T-helper 1 cell treated with Interleukin-12 subunit alpha and Interleukin-12 subunit beta and Interleukin-4 antibody, amounts not matched to agents 30 ng/mL and 1 ng/mL, for 36 hours (primary cell): ENCODE results near the gene TTF1. TPM values are rescaled to one million over a fixed set of nuclear protein-coding genes. Genes with fewer than 3 reads are reported as not detected.

Experiments used
- intact Hi-C: fragments of 100-400 bp; cut with micrococcal nuclease; formaldehyde crosslinking; loops from one replicate; pipeline ENCODE4 v1.15.1; 2024
- total RNA-seq: library from RNA; stranded (reverse); gene quantifications from 2 replicates; pipeline ENCODE4 v1.2.3, GENCODE V29; 2022

TTF1 gene
- 23.5 and 24.4 TPM in 2 replicates for total RNA-seq

- intact Hi-C loops: loop anchor here (1.0 to 10.0 kb wide), 10 partner anchors 51 to 1282 kb away; partner anchors contain the start of genes GTF3C4, GTF3C5, MED27 and NTNG2
Measured at GRCh38 chr9:132406554-132407122, at the start of gene TTF1. Gene TTF1 (minus strand): TSS chr9:132406840. CDS start chr9:132402821, 4,019 bp downstream.

DNA sequence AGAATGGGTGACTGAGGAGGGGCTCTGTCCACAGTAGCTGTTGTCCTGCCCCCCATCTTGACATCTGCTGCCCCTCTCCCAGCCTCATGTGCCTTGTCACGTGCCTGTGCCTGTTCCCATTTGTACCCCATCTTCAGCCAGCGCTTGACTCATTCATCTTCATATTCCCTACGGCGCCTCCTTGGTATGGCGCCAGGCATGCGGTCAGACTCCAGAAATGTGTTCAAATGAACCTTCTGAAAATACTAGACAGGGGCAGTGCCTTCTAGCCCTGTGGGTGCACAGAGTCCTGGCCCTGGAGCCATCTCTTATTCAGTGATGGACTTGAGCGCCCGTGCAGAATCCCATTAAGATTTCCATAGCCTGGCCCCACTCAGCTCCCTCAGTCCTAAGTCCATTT, 49.6 kb upstream of the TTF1 start:
- intact Hi-C loops: no loop called here

GRCh38 chr9:132451276-132451675, 44.6 kb upstream of the TTF1 start:
- intact Hi-C loops: no loop called here

DNA sequence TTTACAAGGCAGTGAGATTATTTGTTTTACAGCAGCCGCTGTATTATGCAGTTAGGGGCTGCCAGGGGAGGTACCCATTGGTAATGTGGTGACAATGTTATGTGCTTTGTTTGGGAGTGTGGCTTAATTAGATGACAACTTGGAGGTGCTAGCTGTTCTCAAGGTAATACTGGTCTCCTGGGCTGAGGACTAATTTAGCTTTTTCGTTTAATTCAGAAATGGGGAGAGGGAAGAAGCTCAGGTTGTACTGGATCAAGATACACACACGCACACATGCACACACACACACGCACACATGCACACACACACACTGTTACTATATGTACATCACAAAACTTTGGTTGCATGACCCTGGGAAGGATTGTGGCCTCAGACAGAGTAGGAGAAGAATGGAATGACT, 41.3 kb upstream of the TTF1 start:
- intact Hi-C loops: no loop called here

GRCh38 chr9:132447346-132447745, 40.7 kb upstream of the TTF1 start:
- intact Hi-C loops: no loop called here

DNA sequence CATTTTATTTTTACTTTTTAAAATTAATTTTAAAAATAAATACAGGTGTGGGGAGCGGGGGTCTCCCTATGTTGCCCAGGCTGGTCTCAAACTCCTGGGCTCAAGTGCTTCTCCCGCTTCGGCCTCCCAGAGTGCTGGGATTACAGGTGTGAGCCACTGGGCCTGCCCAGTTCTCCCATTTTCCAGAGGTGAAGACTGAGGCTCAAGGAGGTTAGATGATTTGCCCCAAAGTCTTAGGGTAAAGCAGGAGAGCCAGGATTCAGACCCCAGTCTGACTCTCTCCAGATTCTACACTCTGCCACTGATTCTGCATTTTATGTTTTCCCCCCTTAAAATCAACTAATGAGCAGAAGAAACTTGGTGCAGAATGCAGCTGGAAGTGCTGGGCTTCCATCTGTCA, 40.2 kb upstream of the TTF1 start:
- intact Hi-C loops: no loop called here

- intact Hi-C loops: no loop called here
Measured at GRCh38 chr9:132443951-132444607, 37.4 kb upstream of the TTF1 start.

DNA sequence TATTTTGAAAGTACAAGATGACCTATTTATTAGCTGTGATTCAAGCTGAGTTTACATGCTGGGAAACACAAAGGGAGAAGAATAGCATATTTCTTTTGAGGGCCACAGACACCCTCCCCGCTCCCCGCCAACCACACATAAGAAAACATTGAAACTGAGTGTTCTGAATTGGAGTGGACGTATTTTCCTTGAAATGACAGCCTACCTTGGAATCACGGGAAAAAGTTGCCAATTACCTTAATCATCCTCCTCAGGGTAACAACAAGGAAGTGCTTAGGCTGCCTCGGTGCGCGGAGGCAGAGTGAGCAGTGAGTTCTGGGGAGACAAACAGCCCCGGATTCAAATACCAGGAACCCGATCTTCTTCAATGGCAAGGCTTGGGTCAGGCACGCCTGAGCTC, 34.8 kb upstream of the TTF1 start:
- intact Hi-C loops: no loop called here

DNA sequence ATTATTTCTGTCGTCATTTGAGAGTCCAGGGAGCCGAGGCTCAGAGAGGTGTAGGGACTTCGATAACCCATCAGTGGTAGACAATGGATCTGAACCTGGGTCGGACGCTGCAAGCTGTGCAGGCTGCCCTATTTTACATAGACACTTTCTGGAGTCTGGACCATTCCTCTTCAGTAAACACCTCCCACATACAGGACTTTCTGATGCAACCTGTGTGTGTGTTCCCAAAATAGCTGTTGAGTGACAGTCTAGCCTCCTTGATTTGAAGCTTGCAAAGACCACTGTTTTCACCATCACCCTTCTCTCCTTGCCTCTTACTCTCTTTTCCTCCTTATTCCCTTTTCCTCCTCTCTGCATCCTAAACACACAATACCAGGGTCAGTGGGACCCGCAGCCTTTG, 34.1 kb upstream of the TTF1 start:
- intact Hi-C loops: no loop called here

DNA sequence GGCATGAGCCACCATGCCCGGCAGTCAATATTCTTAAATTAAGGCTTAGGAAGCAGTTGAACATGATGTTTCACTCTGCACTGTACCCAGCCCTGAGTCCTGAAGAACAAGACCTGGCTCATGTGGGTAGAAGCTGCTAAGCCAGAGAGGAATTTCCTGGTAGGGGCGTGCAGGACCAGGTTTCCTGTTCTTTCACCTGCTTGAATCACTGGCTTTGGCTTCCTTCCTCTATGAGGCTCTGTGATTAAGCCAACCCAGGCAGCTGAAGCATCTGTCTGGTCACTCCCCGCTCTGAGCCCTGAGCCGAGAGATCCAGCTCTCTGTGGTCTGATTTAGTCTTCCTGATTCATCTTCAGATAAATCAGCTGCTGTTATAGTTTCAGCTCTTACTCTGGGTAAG, 32.5 kb upstream of the TTF1 start:
- intact Hi-C loops: no loop called here

DNA sequence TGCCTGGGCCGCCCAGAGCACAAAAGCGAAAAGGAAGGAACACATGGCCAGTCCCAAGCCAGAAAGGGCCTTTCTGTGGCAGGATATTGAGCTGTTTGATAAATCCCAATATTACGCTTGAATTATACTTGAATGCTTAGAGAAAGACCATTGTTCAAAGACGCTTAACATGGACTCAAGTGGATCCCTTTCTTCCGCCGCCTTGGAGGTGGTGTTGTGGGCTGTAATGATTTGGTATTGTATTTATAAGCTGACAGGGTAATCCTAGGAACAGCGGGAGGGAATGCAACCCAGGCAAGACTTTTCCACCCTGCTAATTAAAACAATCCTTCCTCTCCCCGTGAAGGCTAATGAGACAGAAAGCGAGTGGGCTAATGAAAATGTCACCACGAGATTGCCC, 28.2 kb upstream of the TTF1 start:
- intact Hi-C loops: loop anchor here (5.0 kb wide), 1 partner anchor 72 kb away; no protein-coding TSS in a partner anchor

DNA sequence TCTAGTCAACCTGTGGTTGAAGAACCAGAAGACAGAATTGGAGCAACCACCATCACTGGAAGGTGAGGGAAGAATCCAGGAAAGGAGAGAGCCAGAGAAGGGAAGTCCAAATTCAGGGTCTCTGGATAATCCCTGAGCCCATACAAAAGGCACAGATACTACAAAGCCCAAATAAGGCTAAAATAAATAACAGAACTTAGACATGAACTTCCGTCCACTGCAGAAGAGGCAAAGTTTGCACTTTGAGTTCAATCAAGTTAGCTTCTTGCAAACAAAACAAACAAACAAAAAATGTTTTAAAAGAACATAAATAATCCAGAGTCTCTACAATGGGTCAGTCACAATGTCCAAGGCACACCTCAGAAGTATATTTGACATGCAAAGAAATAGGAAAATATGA, 24.4 kb upstream of the TTF1 start:
- intact Hi-C loops: loop anchor here (5.0 kb wide), 1 partner anchor 76 kb away; no protein-coding TSS in a partner anchor

DNA sequence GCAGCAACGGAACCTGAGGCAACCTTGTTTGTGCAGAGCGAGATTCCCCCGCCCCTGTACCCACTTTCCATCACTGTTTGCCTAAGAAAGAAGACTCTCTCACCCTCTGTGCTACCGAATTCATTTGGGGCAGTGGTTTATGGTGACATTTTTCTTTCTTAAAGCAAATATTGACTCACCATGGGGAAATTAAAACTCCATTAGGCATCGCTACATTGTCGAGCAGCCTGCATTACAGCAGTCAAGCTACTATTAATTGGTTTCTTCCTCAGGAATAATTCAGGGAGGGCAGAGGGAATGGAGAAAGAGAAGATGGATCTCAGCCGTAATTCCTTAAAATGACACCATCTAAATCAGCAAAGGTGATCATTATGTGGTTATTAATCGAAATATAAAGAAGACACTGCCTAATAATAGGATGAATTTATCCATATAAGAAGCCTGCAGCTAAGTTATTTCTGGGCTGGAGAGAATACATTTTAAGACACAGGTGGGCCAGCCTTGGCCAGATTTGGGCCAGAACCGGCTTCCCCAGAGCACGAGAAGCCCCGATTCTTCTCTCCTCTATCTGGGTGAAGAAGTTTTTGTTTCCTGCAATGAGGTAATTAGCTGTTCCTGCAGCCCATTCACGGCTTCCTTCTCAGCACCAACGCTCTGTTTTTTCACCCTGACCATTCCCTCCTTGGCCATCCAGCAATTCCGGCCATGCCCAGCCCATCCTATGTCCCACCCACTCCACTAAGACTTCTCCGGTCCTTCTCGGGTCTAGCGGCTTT, 20.2 kb upstream of the TTF1 start:
- intact Hi-C loops: no loop called here

DNA sequence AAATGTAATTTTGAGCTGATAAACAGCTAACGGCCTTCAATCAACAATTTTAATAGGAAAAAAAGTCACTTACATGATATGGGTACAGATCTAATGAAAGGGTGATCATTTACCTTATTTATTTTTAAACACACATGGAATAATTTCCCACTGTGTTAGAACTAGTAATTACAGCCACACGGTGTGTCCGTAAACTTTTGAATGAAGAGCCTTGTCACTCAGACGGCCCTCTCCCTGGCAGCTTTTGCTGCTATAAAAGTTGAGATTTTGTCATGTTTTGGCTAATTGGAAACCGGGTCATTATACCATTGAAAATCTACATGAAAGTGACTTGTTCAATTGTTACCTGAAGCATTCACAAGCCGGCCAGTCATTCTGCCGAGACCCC, 19.0 kb upstream of the TTF1 start:
- intact Hi-C loops: no loop called here

DNA sequence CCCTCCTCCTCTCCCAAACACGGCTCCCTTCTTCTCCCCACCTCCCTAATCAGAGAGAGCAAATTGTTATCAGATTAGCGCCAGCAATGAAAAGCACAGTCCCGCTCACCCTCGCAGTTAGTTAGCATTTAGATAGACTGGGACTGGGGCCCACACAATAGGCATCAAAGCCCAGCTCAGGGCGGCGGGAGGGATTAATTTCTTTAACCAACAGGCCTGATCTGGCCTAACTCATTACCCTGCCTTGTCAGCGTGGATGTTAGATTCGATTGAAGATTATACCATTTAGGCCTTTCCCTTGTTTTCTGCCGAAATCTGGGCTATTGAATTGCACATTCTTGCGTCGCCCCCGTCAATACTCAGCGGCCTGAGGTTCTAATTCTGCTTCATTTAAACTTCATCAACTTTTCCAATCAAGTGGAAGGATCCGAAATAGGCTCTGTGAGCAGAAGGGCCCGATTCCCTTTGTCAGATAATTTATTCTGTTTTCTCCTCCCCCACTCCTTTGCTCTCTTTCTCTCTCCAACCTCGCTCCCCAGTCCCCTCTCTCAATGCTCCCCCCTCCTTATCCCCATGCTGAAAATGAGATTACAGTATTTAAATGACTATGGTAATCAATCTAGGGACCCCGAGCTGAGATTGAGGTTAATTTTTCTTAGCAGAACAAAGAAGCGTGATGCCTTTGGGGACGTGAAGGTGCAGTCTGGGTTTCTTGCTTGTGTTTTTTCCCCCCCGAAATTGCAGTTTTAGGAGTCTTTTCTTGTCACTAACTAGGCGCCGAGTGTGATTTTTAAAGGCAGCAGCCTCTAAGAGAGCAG, 18.4 kb upstream of the TTF1 start:
- intact Hi-C loops: no loop called here

DNA sequence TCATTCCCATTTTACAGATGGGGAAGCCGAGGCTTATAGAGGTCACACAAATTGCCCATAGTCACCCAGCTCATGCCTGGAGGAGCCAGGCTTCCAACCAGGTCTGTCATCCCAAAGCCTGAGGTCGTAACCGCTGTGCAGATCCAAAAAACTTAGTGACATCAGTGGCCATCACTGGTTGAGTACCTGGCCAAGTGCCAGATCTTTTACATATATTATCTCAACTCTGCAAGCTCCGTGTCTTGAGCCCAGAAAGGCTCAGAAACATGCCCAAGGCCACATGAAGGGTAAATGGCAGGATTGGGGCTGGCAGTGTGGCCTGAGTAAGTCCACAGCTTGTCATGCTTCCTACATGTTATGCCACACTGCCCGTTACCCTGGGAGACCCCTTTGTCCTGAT, 16.9 kb upstream of the TTF1 start:
- intact Hi-C loops: no loop called here

DNA sequence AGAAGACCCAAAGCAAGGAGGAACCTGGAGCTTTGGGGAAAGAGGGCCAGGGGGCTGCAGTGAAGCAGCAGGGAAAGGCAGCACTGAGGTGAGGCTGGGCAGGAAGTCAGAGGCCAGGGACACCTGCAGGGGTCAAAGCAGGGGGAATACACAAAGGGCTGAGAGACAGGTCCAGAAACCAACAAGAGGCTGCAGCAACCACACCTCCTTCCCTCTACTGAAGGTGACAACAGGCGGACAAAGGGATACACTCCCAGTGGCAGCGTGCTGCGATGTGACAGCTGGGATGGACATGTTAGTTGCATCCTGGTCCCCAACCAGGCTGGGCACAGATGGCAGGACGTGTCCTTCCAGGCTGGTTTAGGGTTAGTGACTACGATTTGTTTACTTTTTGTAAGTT, 15.9 kb upstream of the TTF1 start:
- intact Hi-C loops: no loop called here

- intact Hi-C loops: no loop called here
Measured at GRCh38 chr9:132418726-132419363, 12.2 kb upstream of the TTF1 start.

GRCh38 chr9:132415181-132415580, 8.5 kb upstream of the TTF1 start:
- intact Hi-C loops: no loop called here

GRCh38 chr9:132414731-132415130, 8.1 kb upstream of the TTF1 start:
- intact Hi-C loops: no loop called here

DNA sequence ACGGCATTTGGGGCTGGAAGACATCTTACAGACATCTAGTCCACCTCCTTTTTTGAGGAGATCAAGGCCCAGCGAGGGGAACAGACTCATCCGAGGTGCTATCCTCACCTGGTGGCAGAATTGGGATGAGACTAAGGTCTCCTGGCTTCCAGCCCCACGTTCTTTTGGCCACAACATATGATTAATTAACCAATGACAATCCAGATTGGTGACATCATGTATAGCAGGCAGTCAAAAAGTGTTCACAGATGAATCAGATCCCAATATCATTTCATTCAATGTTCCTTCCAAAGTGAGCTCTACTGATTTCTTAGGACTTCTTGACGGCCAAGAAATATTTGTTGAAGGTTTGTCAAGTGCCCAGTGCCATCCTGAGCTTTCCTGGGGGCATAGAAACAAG, 7.3 kb upstream of the TTF1 start:
- intact Hi-C loops: no loop called here
